Lower lobe of right lung (tissue), 2 donors: ENCODE measurements around the gene CACNB2. TPM values are rescaled to one million over a fixed set of nuclear protein-coding genes. Genes with fewer than 3 reads are reported as not detected.

Experiments
- ATAC-seq, 2 donors: fragments of 200-7000 bp; cut with Tn5 transposase; one replicate each; pipeline ENCODE4 v1.9.1; 2020 to 2022; ENCODE audit warnings: mild to moderate bottlenecking in 2 of 2, moderate library complexity in 2 of 2
- DNase-seq: peaks from one replicate; pipeline ENCODE4 v3.0.0-alpha.2; 2020
- H3K27ac ChIP-seq: fragments of 200-600 bp; one replicate; pipeline ENCODE4 v1.8.0; 2022
- H3K27me3 ChIP-seq: fragments of 200-600 bp; one replicate; pipeline ENCODE4 v1.8.0; 2022; ENCODE audit warnings: low read depth
- H3K36me3 ChIP-seq: fragments of 200-600 bp; one replicate; pipeline ENCODE4 v1.8.0; 2022; ENCODE audit warnings: mild to moderate bottlenecking
- H3K4me1 ChIP-seq: fragments of 200-600 bp; one replicate; pipeline ENCODE4 v1.8.0; 2022
- H3K4me3 ChIP-seq: fragments of 200-600 bp; one replicate; pipeline ENCODE4 v1.8.0; 2022; ENCODE audit warnings: mild to moderate bottlenecking
- H3K9me3 ChIP-seq: fragments of 200-600 bp; one replicate; pipeline ENCODE4 v1.8.0; 2022
- intact Hi-C: fragments of 100-400 bp; cut with DNase I; formaldehyde crosslinking; loops from one replicate; pipeline ENCODE4 v1.11.0; 2022
- total RNA-seq: library from RNA; stranded (reverse); fragmentation: NEBNext Ultra II Directional; extraction: Animal tissue kit (Norgen Biotek cat#: 25700); gene quantifications from one replicate; pipeline ENCODE4 v1.2.1, GENCODE V29; 2021
- TF ChIP-seq, protein P1 (sequence below): fragments of 200-600 bp; IDR thresholded peaks from one replicate; pipeline ENCODE4 v1.8.0; 2022; ENCODE audit warnings: antibody characterized with exemption, mild to moderate bottlenecking
- donor health status: DM: no; HTN: yes; CAD: no; lungs with severe emphysema.

Gene CACNB2
- total RNA-seq, 1 donor from 2014 or later: 1.4 TPM

- ATAC-seq: no peak
- DNase-seq: no peak
- H3K36me3 ChIP-seq: no peaks in the 10 kb centered on the region
- H3K27me3 ChIP-seq: no peaks in the 10 kb centered on the region
- H3K4me1 ChIP-seq: no peaks in the 10 kb centered on the region
- TF ChIP-seq, protein P1, sequence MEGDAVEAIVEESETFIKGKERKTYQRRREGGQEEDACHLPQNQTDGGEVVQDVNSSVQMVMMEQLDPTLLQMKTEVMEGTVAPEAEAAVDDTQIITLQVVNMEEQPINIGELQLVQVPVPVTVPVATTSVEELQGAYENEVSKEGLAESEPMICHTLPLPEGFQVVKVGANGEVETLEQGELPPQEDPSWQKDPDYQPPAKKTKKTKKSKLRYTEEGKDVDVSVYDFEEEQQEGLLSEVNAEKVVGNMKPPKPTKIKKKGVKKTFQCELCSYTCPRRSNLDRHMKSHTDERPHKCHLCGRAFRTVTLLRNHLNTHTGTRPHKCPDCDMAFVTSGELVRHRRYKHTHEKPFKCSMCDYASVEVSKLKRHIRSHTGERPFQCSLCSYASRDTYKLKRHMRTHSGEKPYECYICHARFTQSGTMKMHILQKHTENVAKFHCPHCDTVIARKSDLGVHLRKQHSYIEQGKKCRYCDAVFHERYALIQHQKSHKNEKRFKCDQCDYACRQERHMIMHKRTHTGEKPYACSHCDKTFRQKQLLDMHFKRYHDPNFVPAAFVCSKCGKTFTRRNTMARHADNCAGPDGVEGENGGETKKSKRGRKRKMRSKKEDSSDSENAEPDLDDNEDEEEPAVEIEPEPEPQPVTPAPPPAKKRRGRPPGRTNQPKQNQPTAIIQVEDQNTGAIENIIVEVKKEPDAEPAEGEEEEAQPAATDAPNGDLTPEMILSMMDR: no peak
- H3K9me3 ChIP-seq: no peaks in the 10 kb centered on the region
- intact Hi-C loops: no loop called here
- no peak overlapping the region for H3K4me3 ChIP-seq
- no peak overlapping the region for H3K27ac ChIP-seq
Observed at GRCh38 chr10:18490755-18491154, 350.5 kb downstream of the CACNB2 start.

DNA sequence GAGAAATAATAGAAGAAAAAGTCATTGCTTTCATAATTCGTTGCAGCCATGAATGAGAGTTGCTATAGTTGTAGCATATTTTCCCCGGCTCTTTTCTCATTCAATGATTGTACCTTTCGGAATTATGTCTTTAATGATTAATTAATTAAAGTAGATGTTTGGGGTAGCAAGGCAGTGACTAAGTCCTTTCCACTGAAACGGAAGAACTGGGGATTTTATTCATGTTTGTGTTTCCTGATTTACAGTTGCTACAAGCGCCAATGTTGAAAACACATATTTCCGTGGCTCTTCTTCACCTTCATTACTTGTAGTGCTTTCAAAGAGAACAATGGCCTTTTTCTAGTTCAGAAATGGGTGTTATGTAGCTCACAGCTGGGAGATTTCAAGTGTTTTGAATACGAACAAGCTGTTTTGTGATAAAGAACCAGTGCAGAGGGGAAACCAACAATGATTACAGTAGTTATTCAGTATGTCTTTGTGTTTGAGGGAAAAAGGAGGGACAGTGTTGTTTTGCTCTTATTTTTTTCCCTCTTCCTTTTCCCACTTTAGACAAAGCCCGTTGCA lies 357.7 kb downstream of the CACNB2 start:
- DNase-seq (no peak), ATAC-seq (no peak)
- Histone ChIP-seq H3K27me3 (no peaks in the 10 kb centered on the region), H3K4me3 (no peak overlapping the region), H3K36me3 (no peaks in the 10 kb centered on the region), H3K9me3 (no peaks in the 10 kb centered on the region), H3K27ac (no peak overlapping the region), H3K4me1 (no peaks in the 10 kb centered on the region)
- intact Hi-C loops: no loop called here
- TF ChIP-seq, protein P1: no peak

DNA sequence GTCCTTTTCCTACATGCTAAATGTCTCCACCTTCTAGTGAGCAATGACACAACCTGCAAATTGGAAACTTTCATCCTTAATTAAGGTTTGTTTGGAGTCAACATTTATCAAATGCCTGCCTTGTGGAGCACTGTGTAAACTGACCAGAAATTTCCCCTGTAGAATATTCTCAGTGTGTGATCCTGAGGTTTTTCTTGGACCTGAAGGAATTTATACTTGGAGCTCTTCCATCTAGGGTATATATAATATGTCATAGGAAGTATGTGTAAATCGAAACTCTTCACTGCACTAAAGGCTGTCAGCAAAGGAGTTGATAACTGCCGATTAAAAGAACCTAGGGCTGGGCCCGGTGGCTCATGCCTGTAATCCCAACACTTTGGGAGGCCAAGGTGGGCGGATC lies 358.8 kb downstream of the CACNB2 start:
- no peak overlapping the region for H3K4me3 ChIP-seq
- no peaks in the 10 kb centered on the region for H3K9me3 ChIP-seq
- TF ChIP-seq, protein P1: no peak
- intact Hi-C loops: no loop called here
- no peaks in the 10 kb centered on the region for H3K36me3 ChIP-seq
- ATAC-seq: no peak
- H3K27me3 ChIP-seq: no peaks in the 10 kb centered on the region
- DNase-seq: no peak
- no peak overlapping the region for H3K27ac ChIP-seq
- no peaks in the 10 kb centered on the region for H3K4me1 ChIP-seq

DNA sequence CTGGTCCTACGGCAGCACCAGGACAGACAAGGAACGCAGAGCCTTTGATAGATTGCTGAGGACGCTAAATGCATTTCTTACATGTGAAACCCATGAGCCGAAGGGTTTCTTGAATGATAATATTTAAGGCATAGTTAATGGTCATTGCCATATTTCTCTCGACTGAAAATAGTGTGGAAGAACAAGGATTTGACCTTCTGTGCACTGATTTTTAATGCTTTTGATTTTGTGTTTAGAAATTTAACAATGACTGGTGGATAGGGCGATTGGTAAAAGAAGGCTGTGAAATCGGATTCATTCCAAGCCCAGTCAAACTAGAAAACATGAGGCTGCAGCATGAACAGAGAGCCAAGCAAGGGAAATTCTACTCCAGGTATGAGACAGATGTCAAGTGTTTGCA lies 360.4 kb downstream of the CACNB2 start:
- ATAC-seq (no peak), DNase-seq (no peak)
- H3K4me1 ChIP-seq: no peaks in the 10 kb centered on the region
- TF ChIP-seq, protein P1: no peak
- no peak overlapping the region for H3K27ac ChIP-seq
- intact Hi-C loops: no loop called here
- H3K27me3 ChIP-seq: no peaks in the 10 kb centered on the region
- H3K4me3 ChIP-seq: no peak overlapping the region
- H3K9me3 ChIP-seq: no peaks in the 10 kb centered on the region
- no peaks in the 10 kb centered on the region for H3K36me3 ChIP-seq

GRCh38 chr10:18501198-18501597 lies 361.0 kb downstream of the CACNB2 start:
- Histone ChIP-seq H3K27ac (no peak overlapping the region), H3K9me3 (no peaks in the 10 kb centered on the region), H3K27me3 (no peaks in the 10 kb centered on the region), H3K4me3 (no peak overlapping the region), H3K36me3 (no peaks in the 10 kb centered on the region), H3K4me1 (no peaks in the 10 kb centered on the region)
- no peak for ATAC-seq
- TF ChIP-seq, protein P1: no peak
- DNase-seq: no peak
- intact Hi-C loops: no loop called here

DNA sequence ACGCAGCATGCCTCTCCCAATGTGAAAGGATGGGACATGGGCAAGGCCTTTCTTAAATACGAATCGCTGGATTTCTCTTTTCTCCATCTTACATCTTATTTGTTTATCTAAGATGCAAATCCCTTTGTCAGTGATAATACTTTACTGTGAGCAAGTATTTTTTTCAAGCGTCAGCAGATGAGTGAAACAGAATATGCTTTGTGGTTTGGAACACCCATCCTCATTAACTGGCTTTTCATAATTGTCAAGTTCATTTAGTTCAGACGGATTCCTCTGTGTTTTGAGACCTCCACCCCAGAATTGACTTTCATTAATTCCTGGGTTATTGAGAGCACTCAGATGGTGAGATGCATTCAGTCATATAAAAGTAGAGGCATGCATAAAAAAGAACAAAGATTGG lies 361.4 kb downstream of the CACNB2 start:
- DNase-seq (no peak), ATAC-seq (no peak)
- intact Hi-C loops: no loop called here
- Histone ChIP-seq H3K4me3 (no peak overlapping the region), H3K4me1 (no peaks in the 10 kb centered on the region), H3K27me3 (no peaks in the 10 kb centered on the region), H3K9me3 (no peaks in the 10 kb centered on the region), H3K36me3 (no peaks in the 10 kb centered on the region), H3K27ac (no peak overlapping the region)
- TF ChIP-seq, protein P1: no peak
